Motor neuron (in vitro differentiated cells): ENCODE data around the gene ASH1L. TPM values are rescaled to one million over a fixed set of nuclear protein-coding genes. Genes with fewer than 3 reads are reported as not detected.
A peak's percentile ranks its signal among the peaks of the same experiment; 100 is the strongest.
"Not testable (repeated sequence)": the region's sequence is repeated elsewhere in the genome, so short reads cannot be mapped to it uniquely, and the experiment has no call there.

Experiments
- ATAC-seq, 8 experiments: fragments of 200-7000 bp; cut with Tn5 transposase; replicated peaks in 6 of 8; 2 replicates each; pipeline ENCODE4 v1.8.0; 2021; ENCODE audit warnings: mild to moderate bottlenecking in 8 of 8, moderate library complexity in 8 of 8
- H3K27ac ChIP-seq, 2 donors: fragments of 250-450 bp; sonication (Bioruptor Pico); 2 replicates each; pipeline ENCODE4 v1.9.0; 2021; ENCODE audit warnings: antibody characterized with exemption in 2 of 2, mild to moderate bottlenecking in 2 of 2, moderate library complexity in 1 of 2
- H3K4me1 ChIP-seq, 2 donors: fragments of 250-450 bp; sonication (Bioruptor Pico); replicated peaks in 1 of 2; 2 replicates each; pipeline ENCODE4 v1.6.1; 2021; ENCODE audit warnings: antibody characterized with exemption in 2 of 2, mild to moderate bottlenecking in 2 of 2, moderate library complexity in 1 of 2
- H3K4me3 ChIP-seq, 5 donors: fragments of 250-450 bp; sonication (Bioruptor Pico); 2 replicates each; pipeline ENCODE4 v1.9.0; 2021; ENCODE audit warnings: antibody characterized with exemption in 5 of 5, mild to moderate bottlenecking in 5 of 5, moderate library complexity in 4 of 5
- WGBS, 10 experiments: fragments of 450-650 bp; shearing (Covaris generic); methylation state at CpG; one replicate each; pipeline ENCODE4 v1.0.0; 2022; 5-methylcytosine and 5-hydroxymethylcytosine counted together
- in situ Hi-C, 9 experiments: fragments of 400-800 bp; cut with MboI; loops; one replicate each; pipeline ENCODE4 v1.15.0; 2021; ENCODE audit warnings: low sequenced_read_pairs in 9 of 9, low pct_unique_long_range_greater_than_20kb in 2 of 9; ENCODE audit not compliant: unreplicated experiment in 9 of 9
- total RNA-seq, 8 experiments: library from RNA; unstranded; fragments of 300-600 nt; gene quantifications; 2 replicates each; pipeline versions ENCODE4 v1.2.3 to v1.2.4, GENCODE V29; 2022

ASH1L gene
- total RNA-seq, 8 experiments from 2014 or later, result 25.3 to 66.6 (median 43.0) TPM

DNA sequence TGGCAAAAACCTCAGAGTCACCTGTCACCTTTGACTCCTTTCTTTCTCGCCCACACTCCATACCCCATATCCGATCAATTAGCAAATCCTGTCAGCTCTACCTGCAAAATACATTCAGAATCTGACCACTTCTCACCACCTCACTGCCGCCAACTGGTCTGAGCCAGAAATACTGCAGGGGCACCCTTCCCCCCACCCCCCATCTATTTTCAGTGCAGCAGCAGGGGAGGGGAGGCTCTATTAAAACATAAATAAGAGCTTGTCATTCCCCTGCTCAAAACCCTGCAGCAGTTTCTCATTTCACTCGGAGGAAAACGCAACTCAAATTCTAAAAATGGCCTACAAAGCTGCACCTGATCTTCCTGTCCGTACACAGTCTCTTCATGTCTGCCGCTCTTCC is 265.2 kb downstream of the ASH1L start:
- peak in 5 of 8 experiments; percentile 66 to 90 (median 87) for ATAC-seq
- peaks cover 18 to 23% of the 10 kb centered on the region in 2 donors for H3K4me1 ChIP-seq
- H3K27ac ChIP-seq, result peak overlapping the region; percentile 62 to 73
- no peak overlapping the region for H3K4me3 ChIP-seq
- WGBS, 10 experiments, result 0 to 82% (median 61%) methylated on average over 1 to 7 of the region's 7 CpGs
- in situ Hi-C loops, result no loop called here

DNA sequence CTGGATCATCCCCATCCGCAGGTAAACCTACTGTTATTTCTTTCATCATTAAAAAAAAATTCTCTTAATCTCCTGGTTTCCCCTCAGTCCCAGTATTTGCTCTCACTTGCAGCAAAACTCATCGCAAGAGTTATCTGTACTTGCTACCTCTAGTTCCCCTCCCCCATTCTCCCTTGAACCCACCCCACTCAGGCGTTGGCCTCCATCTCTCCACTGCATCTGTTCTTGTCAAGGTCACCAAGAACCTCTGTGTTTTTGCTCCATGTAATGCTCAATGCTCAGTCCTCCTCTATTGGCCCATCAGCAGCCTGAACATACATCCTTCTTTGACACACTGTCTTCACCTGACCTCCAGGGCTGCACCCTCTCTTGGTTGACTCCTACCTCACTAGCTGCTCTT is 265.9 kb downstream of the ASH1L start:
- peaks cover 18 to 23% of the 10 kb centered on the region in 2 donors for H3K4me1 ChIP-seq
- peak overlapping the region; percentile 62 to 73 for H3K27ac ChIP-seq
- H3K4me3 ChIP-seq, result no peak overlapping the region
- 86 to 100% (median 97%) methylated on average over 1 to 3 of the region's 3 CpGs; no CpG with 5 or more reads in 4 of the 10 experiments for WGBS, 10 experiments
- no peak for ATAC-seq
- in situ Hi-C loops, result no loop called here

DNA sequence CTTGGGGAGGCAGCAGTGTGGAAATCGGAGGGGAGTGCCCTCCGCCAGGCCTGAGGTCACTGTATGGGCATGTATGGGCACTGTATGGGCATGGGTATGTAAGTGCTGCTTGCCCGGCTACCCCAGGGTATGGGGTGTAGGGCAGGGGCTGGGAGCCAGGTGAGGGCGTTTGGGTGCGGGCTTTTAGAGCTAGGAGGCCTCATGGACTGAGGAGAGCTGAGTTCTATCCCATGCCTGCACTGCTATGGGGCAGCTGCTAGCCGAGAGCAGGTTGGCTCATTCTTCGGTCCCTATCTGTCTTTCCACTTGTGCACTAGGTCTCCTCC is 266.7 kb downstream of the ASH1L start:
- WGBS, 10 experiments, result 50 to 100% (median 90%) methylated on average over 1 to 6 of the region's 7 CpGs; no CpG with 5 or more reads in 3 of the 10 experiments
- no peak overlapping the region for H3K27ac ChIP-seq
- peaks cover 18 to 23% of the 10 kb centered on the region in 2 donors for H3K4me1 ChIP-seq
- H3K4me3 ChIP-seq, result no peak overlapping the region
- in situ Hi-C loops, result no loop called here
- no peak for ATAC-seq

DNA sequence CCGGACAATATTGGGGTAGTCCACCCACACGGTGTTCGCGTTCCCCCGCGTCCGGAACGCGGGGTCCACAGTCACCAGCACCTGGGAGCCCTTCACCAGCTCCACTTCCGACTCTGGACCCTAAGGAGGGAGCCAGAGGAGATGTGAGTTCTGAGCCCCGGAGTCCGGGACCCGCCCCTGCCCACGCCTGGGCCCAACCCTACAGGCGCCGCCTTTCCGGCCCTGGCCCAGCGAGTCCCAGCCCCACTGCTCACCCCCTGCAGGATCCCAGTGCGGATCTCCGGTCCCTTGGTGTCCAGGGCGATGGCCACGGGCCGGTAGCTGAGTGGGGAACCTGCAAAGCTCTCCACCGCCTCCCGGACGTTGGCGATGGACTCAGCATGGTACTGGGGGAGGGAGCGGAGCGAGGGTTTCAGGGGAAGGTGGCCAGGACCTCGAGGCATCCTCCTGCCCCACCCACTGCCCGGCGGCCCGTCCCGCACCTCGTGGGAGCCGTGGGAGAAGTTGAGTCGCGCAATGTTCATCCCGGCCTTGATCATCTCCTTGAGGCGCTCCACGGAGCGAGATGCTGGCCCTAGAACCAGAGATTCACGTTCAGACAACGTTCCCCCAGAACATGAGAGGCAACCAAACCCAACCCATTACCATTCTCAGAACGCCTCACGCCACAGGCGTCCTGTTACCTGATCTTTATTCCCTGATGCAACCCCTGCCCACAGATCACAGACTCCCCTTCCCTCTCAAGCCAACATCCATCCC is 267.2 kb downstream of the ASH1L start:
- H3K4me3 ChIP-seq, result no peak overlapping the region
- H3K4me1 ChIP-seq, result peaks cover 18 to 23% of the 10 kb centered on the region in 2 donors
- H3K27ac ChIP-seq, result no peak overlapping the region
- in situ Hi-C loops, result no loop called here
- peak in 5 of 8 experiments; percentile 9 to 71 (median 59) for ATAC-seq
- WGBS, 10 experiments, result 8 to 28% (median 18%) methylated on average over 8 to 16 of the region's 47 CpGs; no CpG with 5 or more reads in 6 of the 10 experiments

DNA sequence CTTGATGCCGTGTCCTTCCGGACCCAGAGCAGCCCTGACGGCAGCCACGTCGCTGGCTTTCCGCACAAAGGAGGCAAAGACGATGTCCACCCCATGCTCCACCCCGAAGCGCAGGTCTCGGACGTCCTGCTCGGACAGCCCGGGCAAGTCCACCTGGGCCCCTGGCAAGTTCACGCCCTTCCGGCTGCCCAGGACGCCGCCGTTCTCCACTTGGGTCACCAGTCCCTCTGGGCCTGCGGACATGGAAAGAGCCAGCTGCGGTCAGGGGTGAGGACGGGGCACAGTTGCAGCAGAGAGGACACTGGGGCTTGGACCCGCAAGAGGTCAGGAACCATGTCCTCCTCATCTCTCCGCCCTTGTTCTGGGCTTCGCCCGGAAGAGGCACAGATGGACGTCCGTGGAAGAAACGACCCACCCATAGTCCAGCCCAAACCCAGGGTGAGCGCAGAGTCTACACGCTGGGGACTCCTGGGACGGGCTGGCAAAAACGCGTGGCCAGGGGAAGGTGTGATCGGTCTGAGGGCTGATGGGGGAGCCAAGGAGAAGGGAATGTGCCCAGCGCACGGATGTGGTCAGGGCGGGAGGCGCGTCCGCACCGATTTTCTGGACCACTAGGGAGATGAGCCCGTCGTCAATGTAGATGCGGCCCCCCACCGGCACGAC is 268.0 kb downstream of the ASH1L start:
- H3K4me1 ChIP-seq, result peaks cover 18 to 23% of the 10 kb centered on the region in 2 donors
- 42 to 88% (median 58%) methylated on average over 10 to 32 of the region's 46 CpGs; no CpG with 5 or more reads in 4 of the 10 experiments for WGBS, 10 experiments
- no peak overlapping the region for H3K4me3 ChIP-seq
- H3K27ac ChIP-seq, result no peak overlapping the region
- in situ Hi-C loops, result no loop called here
- ATAC-seq, result peak in 2 of 8 experiments; percentile 13 to 19

DNA sequence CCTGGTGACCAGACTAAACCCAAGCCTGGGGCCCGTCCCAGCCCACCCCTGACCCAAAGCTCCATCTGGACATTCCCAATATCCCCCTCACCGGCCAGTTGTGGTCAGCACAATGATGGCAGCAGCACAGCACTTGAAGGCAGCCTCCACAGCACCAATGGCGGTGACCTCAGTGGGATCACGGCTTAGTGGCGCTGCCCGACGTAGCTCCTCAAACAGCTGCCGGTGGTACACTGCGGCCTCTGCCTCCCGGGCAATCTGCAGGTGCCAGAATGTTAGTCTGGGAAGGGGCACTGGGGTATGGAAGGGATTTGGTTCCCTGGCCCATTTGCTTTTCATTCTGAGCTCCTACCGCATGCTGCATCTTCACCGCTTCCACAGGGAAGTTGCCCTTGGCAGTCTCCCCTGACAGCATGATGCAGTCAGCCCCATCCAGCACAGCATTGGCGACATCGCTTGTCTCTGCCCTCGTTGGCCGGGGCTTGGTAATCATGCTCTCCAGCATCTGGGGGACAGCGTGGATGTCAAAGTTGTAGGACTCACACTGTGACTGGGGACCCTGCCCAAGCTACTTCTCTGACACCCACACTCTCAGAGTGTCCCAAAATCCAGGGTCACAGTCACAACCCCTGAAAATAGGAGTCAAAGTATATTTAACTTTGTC is 269.4 kb downstream of the ASH1L start:
- in situ Hi-C loops, result no loop called here
- 53 to 100% (median 80%) methylated on average over 1 to 10 of the region's 17 CpGs; no CpG with 5 or more reads in 4 of the 10 experiments for WGBS, 10 experiments
- Histone ChIP-seq H3K27ac (no peak overlapping the region), H3K4me3 (no peak overlapping the region), H3K4me1 (peaks cover 18 to 21% of the 10 kb centered on the region in 2 donors)
- ATAC-seq, result no peak

DNA sequence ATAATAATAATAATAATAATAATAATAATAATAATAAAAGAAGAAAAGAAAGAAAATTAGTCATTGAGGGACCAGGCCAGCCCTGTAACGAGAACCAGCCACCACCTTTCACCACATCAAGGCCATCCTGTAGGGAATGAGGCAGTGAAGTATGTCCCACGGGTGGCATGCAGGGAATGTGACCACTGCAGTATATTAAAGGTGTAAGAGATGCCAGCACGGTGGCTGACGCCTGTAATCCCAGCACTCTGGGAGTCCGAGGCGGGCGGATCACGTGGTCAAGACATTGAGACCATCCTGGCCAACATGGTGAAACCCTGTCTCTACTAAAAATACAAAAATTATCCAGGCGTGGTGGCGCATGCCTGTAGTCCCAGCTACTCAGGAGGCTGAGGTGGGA is 271.6 kb downstream of the ASH1L start:
- H3K27ac ChIP-seq, in situ Hi-C loops, H3K4me1 ChIP-seq, ATAC-seq, H3K4me3 ChIP-seq: not testable (repeated sequence)
- 53 to 100% (median 82%) methylated on average over 3 to 8 of the region's 10 CpGs; no CpG with 5 or more reads in 2 of the 10 experiments for WGBS, 10 experiments

DNA sequence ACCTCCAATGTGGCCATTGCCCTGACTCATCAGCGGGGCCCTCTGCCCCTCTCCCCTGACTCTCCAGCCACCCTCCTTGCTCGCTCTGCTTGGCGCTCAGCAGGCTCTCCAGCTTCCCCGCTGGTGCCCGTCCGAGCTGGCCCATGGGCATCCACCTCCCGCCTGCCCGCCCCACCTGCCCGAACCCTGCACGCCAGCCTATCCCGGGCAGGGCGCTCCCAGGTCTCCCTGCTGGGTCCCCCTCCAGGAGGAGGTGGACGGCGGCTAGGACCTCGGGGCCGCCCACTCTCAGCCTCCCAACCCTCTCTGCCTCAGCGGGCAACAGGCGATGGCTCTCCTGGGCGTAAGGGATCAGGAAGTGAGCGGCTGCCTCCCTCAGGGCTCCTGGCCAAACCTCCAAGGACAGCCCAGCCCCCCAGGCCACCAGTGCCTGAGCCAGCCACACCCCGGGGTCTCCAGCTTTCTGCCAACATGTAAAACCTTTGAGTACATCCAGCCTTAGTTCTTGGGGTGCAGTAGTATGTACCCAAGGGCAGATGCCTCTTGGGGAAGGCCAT is 274.5 kb downstream of the ASH1L start:
- WGBS, 10 experiments, result 85 to 100% (median 87%) methylated on average over 1 to 7 of the region's 21 CpGs; no CpG with 5 or more reads in 7 of the 10 experiments
- in situ Hi-C loops, result no loop called here
- Histone ChIP-seq H3K4me3 (no peak overlapping the region), H3K27ac (no peak overlapping the region), H3K4me1 (no peaks in the 10 kb centered on the region)
- peak in 4 of 8 experiments; percentile 14 to 24 (median 22) for ATAC-seq

DNA sequence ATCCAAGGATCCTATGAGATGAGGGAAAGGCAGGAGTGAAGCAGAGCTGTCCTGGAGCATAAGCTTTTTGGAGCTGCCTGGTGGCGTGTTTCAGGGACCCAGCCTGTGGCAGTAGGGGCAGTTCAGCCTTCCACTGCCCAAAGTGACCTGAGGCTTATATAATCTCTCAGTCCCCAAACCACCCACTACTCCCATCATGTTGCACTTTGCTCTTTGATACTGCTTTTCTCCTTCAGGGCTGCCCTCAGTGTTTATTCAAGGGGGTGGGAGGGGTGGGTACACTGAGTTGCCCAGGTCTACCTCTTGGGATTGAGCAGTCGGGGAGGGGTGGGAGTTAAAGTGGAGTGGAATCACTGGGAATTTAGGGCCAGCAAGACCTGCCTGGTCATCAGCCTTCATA is 276.1 kb downstream of the ASH1L start:
- ATAC-seq, result no peak
- no peak overlapping the region for H3K27ac ChIP-seq

DNA sequence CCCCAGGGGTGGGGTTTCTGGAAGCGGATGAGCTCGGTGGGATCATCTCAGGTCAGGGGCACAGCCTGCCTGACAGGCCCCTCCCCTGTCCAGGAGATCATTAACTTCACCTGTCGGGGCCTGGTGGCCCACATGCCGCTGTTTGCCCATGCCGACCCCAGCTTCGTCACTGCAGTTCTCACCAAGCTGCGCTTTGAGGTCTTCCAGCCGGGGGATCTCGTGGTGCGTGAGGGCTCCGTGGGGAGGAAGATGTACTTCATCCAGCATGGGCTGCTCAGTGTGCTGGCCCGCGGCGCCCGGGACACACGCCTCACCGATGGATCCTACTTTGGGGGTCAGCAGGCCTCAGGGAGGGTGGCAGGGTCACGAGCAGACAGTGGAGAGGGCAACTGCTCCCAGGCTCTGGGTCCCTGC is 277.0 kb downstream of the ASH1L start:
- Histone ChIP-seq H3K4me3 (no peak overlapping the region), H3K4me1 (no peaks in the 10 kb centered on the region), H3K27ac (no peak overlapping the region)
- 60 to 100% (median 94%) methylated on average over 1 to 16 of the region's 18 CpGs; no CpG with 5 or more reads in 4 of the 10 experiments for WGBS, 10 experiments
- in situ Hi-C loops, result no loop called here
- peak in 1 of 8 experiments; percentile 11 for ATAC-seq

More for the DNA sequence above, 276.1 kb downstream of the ASH1L start:
- Histone ChIP-seq H3K4me1 (no peaks in the 10 kb centered on the region), H3K4me3 (no peak overlapping the region)
- in situ Hi-C loops, result no loop called here
- WGBS, 10 experiments, result 72 to 100% (median 94%) methylated on average over 1 to 2 of the region's 2 CpGs; no CpG with 5 or more reads in 6 of the 10 experiments
